Activated CD8-positive, alpha-beta memory T cell treated with anti-CD3 and anti-CD28 coated beads for 36 hours (primary cell): ENCODE data around the gene EPHA2. TPM values are rescaled to one million over a fixed set of nuclear protein-coding genes. Genes with fewer than 3 reads are reported as not detected.

Experiments
- CTCF ChIA-PET: fragments of 350-600 bp; sonication (Branson Sonifier 250); formaldehyde crosslinking; loops from one replicate; lab custom pipeline; 2021; ENCODE audit warnings: antibody characterized with exemption; lab: Charles Lee
- POLR2A ChIA-PET: fragments of 350-600 bp; sonication (Branson Sonifier 250); formaldehyde crosslinking; loops from one replicate; lab custom pipeline; 2021; ENCODE audit warnings: antibody characterized with exemption; lab: Charles Lee
- total RNA-seq, 2 experiments: library from RNA; stranded (reverse); gene quantifications; one replicate each; pipeline ENCODE4 v1.2.3, GENCODE V29; 2021

Gene EPHA2
- total RNA-seq, 2 experiments from 2014 or later, result not detected

DNA sequence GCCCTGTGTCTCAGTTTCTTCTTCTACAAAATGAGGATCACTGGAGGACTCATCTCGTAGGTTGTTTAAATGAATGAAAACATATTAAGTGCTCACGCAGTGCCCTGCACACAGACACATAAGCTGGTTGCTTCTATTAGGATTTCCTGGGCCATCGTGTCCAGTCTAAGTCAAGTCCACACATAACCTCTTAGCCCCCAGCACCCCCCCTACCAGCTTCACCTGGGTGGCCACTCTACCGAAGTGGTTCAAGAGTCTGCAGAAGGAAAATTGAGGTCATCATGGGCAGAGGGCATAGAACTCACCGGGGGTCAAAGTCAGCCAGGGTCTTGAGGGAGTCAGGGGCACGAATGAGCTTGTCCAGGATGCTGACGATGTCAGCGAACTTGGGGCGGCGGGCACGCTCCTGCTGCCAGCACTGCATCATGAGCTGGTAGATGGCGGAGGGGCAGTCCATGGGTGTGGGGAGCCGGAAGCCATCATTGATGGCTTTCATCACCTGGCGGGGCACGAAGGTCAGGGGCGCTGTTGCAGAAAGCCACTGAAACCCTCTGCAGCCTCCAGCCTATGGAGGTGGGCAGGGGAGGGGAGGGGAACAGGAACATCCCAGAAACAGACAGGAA lies 25.8 kb downstream of the EPHA2 start:
- CTCF ChIA-PET, result no interaction called here
- POLR2A ChIA-PET, result no interaction called here

DNA sequence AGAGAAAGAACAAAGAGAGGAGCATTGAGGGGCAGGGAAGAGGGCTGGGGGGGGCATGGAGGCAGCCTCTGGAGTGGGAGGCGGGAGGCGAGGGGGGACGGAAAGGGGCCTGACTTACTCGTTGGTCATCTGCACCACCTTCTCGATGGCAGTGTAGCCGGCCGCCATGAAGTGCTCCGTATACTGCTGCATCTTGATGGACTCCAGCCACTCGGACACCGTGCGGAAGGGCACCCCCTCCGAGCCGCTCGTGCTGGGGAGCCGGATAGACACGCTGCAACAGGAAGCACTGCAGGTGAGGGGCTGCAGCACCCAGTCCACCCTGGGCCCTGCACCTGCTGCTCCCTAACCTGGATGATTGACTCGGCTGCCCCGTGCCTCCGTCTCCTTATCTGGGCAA lies 26.6 kb downstream of the EPHA2 start:
- ChIA-PET CTCF (no interaction called here), POLR2A (no interaction called here)

DNA sequence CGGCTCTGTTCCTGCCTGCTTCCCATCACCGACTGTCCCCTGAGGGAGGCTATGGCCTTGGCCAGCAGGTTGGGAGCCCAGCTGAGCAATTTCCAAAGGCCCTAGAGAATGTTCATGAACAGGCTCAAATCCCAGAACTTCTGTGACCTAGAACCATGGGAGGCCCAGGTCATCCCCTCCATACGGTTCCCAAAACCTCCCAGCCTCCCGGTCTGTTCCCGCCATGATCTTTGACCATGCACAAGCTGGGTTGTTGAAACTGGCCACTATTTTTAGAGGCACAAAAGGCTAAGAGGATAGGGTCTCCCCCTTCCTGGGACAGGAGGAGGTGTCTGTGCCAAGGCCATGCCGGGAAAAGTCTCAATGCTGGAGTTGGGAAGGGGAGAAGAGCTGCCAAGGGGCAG lies 27.5 kb downstream of the EPHA2 start:
- CTCF ChIA-PET, result interaction anchor here (0.6 kb wide), 1 partner anchor 14 kb away, joined by 4 read pairs; no protein-coding TSS in a partner anchor

DNA sequence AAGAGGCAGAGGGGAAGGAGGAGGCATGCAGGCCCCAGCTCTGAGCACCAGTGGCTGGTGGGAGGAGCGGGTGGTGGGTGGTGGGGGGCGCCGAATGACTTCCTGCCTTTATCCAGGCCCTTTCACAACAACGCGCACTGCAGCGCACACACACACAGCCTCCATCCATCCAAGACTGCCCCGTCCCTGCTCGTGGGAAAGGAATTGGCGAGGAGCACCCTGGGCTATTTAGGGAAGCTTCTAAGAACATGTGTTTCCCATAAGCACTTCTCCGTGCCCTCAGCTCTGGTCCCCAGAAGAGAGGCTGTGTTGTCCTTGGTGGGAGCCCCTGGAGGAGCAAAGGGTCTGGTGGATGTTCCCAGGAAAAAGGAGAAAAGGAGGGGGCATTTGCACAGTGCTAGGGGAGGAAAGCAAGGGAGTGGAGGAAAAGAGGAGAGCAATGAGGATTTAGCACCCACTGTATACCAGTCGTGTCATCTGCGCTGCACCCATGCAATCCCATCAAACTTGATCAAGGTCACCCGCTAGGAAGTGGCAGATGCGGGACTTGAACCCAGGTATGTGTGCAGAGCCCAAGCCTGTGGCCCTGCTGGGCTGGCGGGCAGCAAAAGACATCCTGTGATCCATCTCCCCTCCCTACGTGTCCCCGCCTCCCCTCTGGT lies 28.1 kb downstream of the EPHA2 start:
- ChIA-PET POLR2A (no interaction called here), CTCF (interaction anchor here (0.6 to 0.7 kb wide), 2 partner anchors 14 to 49 kb away, joined by 4 read pairs; no protein-coding TSS in a partner anchor)

More for the DNA sequence above, 27.5 kb downstream of the EPHA2 start:
- POLR2A ChIA-PET, result no interaction called here

DNA sequence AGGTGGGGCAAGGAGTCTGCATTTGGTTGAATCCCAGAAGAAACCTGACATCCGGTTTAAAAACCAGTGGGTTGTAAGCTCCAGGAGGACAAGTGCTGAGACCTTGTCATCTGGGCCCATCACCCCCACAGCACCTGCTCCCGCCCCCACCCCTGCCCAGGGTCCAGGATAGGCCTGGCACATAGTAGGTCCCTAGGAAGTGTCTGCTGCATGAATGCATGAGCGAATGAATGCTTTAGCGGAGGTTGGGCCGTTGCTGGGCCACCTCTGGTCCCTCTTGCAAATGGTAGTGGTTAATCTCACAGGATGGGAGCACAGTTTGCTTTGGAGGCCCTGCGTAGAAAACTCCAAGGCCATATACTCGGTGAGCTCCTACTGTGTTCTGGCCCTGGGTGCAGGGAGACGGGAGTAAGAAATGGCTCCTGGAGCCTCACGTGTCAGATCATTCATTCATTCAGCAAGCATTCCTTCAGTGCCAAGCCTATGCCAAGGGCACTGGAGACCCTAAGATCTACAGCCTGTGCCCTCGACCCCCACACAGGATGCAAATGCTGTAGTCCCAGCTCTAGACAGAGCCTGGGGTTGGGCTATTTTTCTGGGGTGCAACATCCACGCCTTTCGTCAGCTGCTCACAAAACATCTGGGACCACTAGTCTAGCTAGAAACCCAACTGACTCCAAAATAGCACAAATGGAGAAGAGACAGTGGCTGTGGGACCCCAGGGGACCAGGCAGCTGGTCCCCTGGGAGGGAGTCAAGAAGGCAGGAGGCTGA lies 28.9 kb downstream of the EPHA2 start:
- CTCF ChIA-PET, result interaction anchor here (0.7 kb wide), 1 partner anchor 48 kb away, joined by 4 read pairs; no protein-coding TSS in a partner anchor
- POLR2A ChIA-PET, result no interaction called here

DNA sequence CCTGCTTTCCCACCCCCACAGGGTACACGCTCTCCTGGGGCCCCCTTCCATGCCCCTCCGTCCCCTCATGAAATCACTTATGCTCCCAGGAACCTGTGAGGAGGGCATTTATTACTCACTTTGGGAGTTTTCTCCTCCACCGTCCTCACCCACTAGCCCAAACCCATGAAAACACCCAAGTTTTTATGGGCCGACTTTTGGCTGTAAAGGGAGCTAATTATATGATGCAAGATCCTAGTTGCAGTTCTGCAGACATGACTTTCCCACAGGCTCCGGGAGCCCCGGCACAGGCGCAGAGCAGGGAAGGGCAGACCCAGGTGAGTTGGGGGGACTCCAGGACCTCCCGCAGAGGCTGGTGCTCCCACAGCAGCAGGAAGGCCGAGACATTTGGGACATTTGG lies 29.7 kb downstream of the EPHA2 start:
- CTCF ChIA-PET, result interaction anchor here (0.6 to 0.8 kb wide), 2 partner anchors 24 to 40 kb away, joined by 3 read pairs; no protein-coding TSS in a partner anchor
- POLR2A ChIA-PET, result no interaction called here

DNA sequence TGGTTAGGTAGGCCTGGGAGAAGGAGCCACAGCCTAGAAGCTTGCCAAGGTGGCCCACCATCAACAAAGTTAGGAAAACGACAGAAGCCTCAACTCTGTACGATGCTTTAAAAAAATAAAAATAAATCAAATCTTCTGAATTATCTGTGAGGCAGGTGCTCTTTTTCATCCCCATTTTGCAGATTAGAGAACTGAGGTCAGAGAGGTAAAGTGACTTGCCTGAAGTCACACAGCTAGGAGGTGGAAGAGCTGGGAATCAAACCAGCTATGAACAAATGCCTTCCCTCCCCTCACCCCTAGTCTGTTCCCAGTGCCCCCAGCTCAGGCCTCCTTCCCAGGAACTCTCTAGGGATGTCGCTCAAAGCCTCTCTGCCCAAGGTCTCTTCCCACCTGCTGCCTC lies 30.4 kb downstream of the EPHA2 start:
- ChIA-PET CTCF (interaction anchor here (0.8 kb wide), 1 partner anchor 24 kb away, joined by 3 read pairs; no protein-coding TSS in a partner anchor), POLR2A (no interaction called here)

DNA sequence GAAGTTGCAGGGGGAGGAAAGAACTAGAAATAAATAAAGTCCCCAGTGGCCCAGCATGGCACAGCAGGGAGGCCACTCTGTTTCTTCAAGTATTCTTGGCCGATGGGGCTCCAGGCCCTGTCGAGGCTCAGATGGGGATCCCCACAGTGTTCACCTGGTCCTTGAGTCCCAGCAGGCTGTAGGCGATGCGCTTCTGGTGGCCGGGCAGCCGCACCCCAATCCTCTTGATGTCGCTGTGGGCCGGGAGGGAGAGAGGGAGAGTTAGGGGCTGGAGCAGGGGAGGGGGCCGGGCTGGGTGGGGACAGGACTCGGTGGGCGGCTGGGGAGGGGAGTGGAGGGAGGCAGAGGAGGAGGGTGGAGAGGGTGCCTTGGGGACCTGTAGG lies 30.8 kb downstream of the EPHA2 start:
- ChIA-PET CTCF (no interaction called here), POLR2A (no interaction called here)

DNA sequence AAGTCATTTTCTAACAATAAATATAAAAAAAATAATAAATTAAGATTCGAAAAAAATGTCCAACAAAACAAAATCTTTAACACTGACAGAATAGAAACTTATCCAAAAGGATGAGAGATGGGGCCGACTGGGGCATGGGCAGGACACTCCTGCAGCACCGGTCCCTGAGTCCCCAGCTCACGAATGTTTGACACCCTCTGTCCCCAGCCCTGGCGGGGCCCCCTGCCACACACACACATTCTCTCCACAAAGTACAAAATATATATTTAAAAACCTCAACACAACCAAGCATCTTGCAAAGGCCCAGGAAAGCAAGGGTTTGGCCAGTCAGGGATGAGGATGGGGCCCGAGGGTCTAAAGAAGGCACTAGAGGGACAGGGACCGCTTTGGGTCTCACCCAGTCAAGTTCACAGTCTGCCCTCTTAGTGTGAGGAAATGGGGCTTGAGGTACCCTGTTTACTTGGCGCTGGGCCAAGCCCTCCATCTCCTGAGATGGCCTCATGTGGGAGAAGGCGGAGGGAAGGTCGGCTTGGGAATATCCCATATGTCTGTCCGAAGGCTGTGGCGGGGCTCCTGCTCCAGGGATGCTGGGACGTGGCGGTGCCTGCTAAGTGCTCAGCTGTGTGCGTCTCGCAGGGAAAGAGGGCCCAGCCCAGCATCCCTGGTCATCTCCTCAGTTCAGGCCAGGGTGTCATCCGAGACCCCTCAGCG lies 31.3 kb downstream of the EPHA2 start:
- ChIA-PET POLR2A (no interaction called here), CTCF (no interaction called here)

DNA sequence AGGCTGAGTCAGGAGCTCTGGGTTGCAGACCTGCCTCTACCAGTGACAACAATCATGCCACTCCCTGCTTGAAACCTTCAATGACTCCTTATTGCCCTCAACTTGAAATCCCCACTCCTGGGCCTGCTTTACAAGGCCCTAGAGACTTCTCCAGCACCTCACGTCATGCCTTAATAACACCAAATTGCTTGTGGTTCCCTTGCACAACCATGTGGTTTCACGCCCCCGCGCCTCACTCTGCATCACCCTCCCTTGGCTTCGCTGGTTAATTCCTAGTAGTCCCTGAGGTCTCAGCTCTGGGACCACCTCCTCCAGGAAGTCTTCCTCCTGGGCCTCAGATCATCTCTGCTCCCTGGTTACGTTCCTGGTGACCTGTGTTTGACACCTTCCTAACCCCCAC lies 33.0 kb downstream of the EPHA2 start:
- POLR2A ChIA-PET, result interaction anchor here (0.5 kb wide), 1 partner anchor 56 kb away, joined by 3 read pairs; no protein-coding TSS in a partner anchor
- CTCF ChIA-PET, result interaction anchor here (2.4 kb wide), 1 partner anchor 40 kb away, joined by 5 read pairs; no protein-coding TSS in a partner anchor

DNA sequence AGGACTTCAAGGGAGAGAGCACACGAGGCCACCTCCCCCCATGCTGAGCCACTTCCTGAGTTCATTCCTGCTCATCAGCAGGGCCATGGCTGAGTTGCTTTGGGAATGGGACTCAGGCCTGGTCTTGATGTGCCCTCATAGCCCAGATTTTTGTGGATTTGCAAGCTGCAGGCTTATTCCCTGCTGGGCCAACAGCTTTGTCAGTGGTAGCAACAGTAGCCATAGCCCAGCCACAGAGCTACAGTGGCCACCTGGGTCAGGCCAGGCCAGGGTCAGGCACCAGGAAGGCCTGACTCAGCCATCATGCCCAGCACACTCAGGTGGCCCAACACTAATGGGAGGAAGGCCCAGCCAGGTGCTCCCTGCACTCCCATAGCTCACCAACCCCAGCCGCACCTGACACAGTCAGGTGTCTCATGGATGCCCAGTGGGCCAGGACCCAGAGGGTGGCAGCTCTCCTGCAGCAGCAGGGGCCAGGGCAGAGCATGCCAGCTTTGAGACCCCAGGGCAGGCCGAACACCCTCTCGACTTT lies 33.5 kb downstream of the EPHA2 start:
- ChIA-PET POLR2A (interaction anchor here (0.5 to 0.6 kb wide), 2 partner anchors 55 to 158 kb away, joined by 3 to 5 read pairs; no protein-coding TSS in a partner anchor), CTCF (interaction anchor here (0.6 to 2.4 kb wide), 2 partner anchors 40 to 332 kb away, joined by 5 read pairs; no protein-coding TSS in a partner anchor)

DNA sequence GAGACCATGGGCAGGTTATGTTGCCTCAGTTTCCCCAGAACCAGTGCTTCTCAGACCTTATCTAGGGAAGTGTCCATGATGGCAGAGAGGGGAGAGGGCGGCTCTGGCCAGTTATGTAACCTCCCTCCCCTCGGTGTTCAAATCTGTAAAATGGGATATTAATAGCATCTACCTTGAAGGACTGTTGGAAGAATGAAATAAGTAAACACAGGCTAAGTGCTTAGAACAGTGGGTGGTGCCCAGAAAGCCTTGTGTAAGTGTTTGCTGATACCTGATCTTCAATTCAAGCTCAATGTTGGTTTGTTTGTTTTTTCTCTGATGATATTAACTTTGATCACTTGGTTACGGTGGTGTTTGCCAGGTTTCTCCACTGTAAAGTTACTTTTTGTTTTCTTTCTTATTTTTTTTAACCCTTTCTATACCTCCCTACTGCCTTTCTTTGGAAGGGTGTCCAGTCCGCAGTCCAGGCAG lies 34.9 kb downstream of the EPHA2 start:
- CTCF ChIA-PET, result interaction anchor here (0.7 to 2.4 kb wide), 3 partner anchors 38 to 322 kb away, joined by 3 to 5 read pairs (median 4); no protein-coding TSS in a partner anchor

DNA sequence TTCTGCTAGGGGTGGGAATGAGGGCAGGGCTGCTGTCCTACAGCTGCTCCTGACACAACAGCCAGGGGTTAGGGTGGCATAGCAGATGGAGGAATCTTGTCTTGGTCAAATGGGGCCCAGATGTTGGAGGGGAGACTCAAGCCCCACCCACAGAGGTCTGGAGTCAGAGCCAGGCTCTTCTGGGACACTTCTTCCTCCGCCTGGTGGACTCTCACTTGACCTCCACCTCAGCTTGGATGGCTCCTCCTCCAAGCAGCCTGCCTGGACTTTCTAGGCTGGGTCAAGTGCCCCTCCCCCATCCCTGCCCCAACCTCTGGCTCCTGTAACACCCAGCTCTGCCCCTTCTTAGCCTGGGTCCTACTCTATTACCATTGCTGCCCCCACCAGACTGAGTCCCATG lies 35.5 kb downstream of the EPHA2 start:
- ChIA-PET CTCF (interaction anchor here (1.0 kb wide), 1 partner anchor 67 kb away, joined by 4 read pairs; no protein-coding TSS in a partner anchor), POLR2A (no interaction called here)

More for the DNA sequence above, 34.9 kb downstream of the EPHA2 start:
- POLR2A ChIA-PET, result no interaction called here

DNA sequence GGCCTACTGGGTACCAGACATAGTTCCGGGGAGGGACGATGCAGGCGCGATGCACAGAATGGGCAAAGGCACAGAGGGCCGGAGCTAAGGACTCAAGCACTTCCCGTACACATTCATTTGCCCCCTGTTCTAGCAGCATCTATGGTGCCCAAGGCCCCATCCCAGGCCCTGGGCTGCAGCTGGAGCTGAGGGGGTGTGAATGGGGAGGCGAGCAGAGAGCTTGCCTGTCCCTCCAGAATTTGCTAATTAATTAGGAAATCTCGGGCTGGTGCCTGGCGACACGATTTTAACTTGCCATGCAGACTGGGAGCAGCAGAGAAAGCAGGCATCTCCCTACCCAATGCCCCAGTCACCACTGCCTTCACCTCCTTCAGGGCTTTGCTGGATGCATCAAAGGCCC lies 35.9 kb downstream of the EPHA2 start:
- ChIA-PET POLR2A (no interaction called here), CTCF (interaction anchor here (0.7 kb wide), 1 partner anchor 64 kb away, joined by 3 read pairs; no protein-coding TSS in a partner anchor)

DNA sequence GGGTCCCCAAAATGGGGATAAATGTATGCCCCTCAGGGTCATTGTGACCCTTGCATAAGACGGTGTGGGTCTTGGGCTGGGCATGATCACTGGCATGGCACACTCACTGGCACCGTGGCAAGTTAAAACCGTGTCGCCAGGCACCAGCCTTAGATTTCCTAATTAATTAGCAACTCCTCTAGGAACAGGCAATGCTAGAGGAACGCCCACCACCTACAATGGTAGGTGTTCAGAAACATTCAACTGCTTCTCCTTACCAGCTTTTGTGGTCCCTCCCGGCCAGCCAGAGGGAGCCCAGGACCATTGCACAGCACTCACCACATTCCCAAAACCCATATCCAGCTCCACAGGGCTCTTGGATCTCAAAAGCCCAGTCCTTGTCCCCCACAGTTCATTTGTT lies 36.4 kb downstream of the EPHA2 start:
- ChIA-PET POLR2A (no interaction called here), CTCF (interaction anchor here (0.7 kb wide), 1 partner anchor 63 kb away, joined by 3 read pairs; no protein-coding TSS in a partner anchor)

DNA sequence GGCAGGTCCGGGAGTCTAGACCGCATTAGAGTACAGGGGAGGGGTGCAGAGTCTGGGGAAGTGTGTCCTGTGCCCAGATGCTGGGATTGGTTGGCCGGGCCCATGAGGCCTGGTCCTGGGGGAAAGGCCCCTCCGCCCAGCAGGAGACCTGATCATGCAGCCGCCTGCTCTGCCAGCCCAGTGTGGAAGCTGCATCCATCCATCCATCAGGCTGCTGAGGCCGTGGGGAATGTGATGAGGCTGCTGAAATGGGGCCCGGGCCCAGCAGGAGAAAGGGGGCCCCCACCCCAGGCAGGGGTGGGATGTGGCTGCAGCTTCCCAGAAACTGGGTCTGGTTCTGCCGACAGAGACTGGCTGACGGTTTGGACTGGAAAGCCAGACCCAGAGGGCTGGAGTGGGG lies 37.2 kb downstream of the EPHA2 start:
- CTCF ChIA-PET, result no interaction called here

DNA sequence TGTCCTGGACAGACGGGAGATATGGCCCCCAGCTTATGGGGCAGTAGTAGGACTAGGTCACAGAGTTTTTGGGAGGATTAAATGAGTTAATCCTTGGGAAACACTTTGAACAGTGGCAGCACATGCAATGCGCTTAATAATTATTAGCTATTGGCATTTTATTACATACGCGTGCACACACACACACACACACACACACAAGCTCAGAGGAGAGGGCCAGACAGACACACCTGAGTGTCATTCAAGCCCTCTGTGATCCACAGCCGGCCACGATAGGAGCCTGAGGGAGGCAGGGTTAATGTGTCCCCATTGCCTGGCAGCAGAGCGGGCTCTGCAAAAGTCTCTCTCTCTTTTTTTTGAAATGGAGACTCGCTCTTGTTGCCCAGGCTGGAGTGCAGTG lies 37.9 kb downstream of the EPHA2 start:
- ChIA-PET POLR2A (no interaction called here), CTCF (interaction anchor here (0.6 to 1.2 kb wide), 4 partner anchors 36 to 352 kb away, joined by 3 read pairs; no protein-coding TSS in a partner anchor)

More for the DNA sequence above, 37.2 kb downstream of the EPHA2 start:
- POLR2A ChIA-PET, result no interaction called here

DNA sequence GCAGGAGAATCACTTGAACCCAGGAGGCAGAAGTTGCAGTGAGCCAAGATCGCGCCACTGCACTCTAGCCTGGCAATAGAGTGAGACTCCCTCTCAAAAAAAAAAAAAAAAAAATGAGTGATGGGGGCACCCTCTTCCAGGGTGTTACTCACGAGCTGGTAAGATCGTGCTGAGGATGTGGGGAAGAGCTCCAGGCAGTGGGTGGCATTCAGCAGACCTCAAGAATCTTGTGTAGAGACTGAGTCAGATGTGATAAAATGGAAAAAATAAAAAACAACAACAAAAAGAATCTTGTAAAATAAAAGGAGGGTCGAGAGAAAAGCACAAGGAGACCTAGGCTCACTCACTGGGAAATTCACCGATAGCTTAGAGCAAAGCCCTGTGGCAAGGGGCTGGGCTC lies 38.5 kb downstream of the EPHA2 start:
- ChIA-PET POLR2A (no interaction called here), CTCF (interaction anchor here (0.6 to 1.2 kb wide), 4 partner anchors 35 to 351 kb away, joined by 3 read pairs; no protein-coding TSS in a partner anchor)
